Heart left ventricle (tissue), 13 donors: ENCODE measurements around the gene DAB2.

Source experiments
- POLR2A ChIP-seq, 2 donors: fragments of 450-650 bp; IDR thresholded peaks; one replicate each; pipeline ENCODE4 v1.6.1; 2017; ENCODE audit warnings: antibody characterized with exemption in 2 of 2, mild to moderate bottlenecking in 2 of 2, moderate library complexity in 2 of 2
- TF ChIP-seq, protein P1 (sequence below), 12 donors: fragments of 200-600 bp; sonication (generic) in 4 of 12; IDR thresholded peaks; one replicate each; pipeline versions ENCODE4 v1.5.0 to v1.8.0; 2018 to 2022; ENCODE audit warnings: antibody characterized with exemption in 12 of 12, mild to moderate bottlenecking in 5 of 12
- donor health status: ischemic (EF 13 %, LVEDD 7.1; RV severe dilation, severe dysfunction).
- donor health status: DM: no; HTN: yes; CAD: no.
- donor health status: DM: no; HTN: no; CAD: no.
- donor health status: ischemic (EF 25% LVEDD 6.9; RV normal size, moderate dysfunction).
- donor health status: ischemic (EF 25% LVEDD 5.7; RV mildly dilated, moderate dysfunction).
- donor health status: ischemic (EF 35%, LVEDD 5.7; RV mildly dilated, moderate dysfunction).
- donor health status: nonischemic (EF 11% LVEDD 7.7; RV severe dilation, severe dysfunction).
- donor health status: DM: yes; HTN: yes; CAD: no.
- donor health status: PGD.
- donor health status: ischemic (EF 29% LVEDD 5.4; RV normal size, mild dysfunction).
- donor health status: nonischemic (EF 23%, LVEDD 6.1; RV moderate dilation, normal function).

DNA sequence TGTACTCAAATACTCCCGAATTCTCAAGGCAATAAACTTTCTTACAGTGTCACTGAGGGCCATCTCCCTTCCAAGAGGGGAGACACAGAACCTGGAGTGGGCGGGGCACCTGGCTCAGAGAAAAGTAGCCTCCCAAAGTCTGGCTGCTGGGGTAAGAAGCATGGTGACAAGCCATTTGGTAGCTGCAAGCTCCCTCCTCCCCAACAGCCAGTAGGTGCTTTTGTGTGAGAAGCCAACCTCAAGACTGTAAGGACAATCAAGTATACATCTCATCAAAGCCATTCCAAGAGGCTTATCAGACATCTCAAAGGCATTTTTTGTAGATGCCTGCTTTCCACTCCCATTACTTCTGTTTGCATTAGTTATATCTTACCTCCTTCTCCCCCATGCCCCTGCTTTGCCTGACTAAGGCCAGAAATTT lies 1.4 kb downstream of the DAB2 start:
- TF ChIP-seq POLR2A (IDR thresholded peaks at IDR 0.05): no peak
- TF ChIP-seq, protein P1, sequence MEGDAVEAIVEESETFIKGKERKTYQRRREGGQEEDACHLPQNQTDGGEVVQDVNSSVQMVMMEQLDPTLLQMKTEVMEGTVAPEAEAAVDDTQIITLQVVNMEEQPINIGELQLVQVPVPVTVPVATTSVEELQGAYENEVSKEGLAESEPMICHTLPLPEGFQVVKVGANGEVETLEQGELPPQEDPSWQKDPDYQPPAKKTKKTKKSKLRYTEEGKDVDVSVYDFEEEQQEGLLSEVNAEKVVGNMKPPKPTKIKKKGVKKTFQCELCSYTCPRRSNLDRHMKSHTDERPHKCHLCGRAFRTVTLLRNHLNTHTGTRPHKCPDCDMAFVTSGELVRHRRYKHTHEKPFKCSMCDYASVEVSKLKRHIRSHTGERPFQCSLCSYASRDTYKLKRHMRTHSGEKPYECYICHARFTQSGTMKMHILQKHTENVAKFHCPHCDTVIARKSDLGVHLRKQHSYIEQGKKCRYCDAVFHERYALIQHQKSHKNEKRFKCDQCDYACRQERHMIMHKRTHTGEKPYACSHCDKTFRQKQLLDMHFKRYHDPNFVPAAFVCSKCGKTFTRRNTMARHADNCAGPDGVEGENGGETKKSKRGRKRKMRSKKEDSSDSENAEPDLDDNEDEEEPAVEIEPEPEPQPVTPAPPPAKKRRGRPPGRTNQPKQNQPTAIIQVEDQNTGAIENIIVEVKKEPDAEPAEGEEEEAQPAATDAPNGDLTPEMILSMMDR (IDR thresholded peaks at IDR 0.05): no peak
